GM03348 (cell line): ENCODE measurements around the gene TRPV4.
A peak's percentile ranks its signal among the peaks of the same experiment; 100 is the strongest.
"Not testable (repeated sequence)": the region's sequence is repeated elsewhere in the genome, so short reads cannot be mapped to it uniquely, and the experiment has no call there.

Experiments used
- DNase-seq: peaks from one replicate; pipeline ENCODE4 v3.0.0; 2012; ENCODE audit warnings: low spot score

Gene TRPV4

DNA sequence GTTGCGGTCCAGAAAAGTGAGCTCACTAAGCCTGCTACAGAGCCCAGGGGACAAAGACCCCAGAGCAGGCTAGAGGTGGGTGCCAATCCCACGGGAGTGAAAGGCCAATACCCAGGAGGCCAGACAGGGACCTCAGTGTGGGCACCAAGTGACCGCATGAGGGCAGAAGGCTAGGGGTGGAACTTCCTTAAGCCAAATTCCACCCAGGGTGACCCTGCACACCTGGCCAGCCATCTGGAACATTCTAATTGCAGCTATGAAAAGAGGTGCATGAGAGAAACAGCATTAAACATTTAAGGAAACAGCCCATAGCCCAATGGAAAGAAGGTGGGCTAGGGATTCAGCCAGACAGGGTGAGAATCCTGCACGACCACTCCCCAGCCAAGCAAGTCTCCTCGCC, 27.8 kb upstream of the TRPV4 start:
- DNase-seq = no peak

GRCh38 chr12:109858764-109859163, 25.6 kb upstream of the TRPV4 start:
- DNase-seq = no peak

DNA sequence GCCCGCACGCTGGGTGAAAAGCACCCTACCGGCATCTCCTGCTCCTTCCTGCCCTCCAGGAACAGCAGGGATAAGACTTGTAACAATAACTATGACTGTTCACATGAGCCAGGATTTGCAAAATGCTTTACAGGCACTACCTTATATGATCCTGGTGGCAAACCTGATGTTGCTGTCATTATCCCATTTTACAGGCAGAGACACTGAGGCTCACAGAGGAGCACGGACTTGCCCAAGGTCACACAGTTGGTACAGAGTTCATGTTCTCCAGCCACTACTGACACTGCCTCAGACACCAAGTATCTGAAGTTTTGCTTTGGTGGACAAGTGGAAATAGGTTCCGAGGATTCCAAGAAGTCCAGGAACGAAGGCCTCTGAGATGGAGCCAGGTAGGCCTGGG, 24.5 kb upstream of the TRPV4 start:
- no peak for DNase-seq

GRCh38 chr12:109855377-109855776, 22.2 kb upstream of the TRPV4 start:
- DNase-seq = no peak

- not testable (repeated sequence) for DNase-seq
These were observed 17.3 kb upstream of the TRPV4 start for GRCh38 chr12:109850518-109850917.

DNA sequence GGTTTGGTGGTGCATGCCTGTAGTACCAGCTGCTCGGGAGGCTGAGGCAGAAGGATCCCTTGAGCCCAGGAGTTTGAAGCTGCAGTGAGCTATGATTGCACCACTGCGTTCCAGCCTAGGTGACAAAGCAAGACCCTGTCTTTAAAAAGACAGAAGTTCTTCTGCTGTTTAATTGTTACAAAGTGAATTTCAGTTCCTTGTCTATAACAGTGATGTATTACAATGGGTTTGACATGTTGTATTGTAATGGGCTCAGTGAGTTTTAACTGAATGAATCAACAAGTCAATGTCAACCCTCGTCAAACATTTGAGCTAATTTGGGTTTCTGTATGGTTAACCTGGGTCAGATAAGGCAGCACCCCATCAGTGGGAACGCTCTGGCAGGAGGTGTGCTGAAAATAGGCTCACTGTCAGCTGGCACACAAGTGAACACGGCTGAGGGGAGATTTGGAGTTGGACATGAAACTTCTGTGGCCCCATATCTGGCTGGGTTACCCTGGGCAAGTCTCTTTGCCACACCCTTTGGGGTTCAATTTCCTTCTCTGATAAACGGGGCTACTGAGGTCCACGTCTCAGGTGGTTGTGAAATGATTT, 14.0 kb upstream of the TRPV4 start:
- no peak for DNase-seq

- no peak for DNase-seq
These were observed 12.6 kb upstream of the TRPV4 start for GRCh38 chr12:109845824-109846205.

- peak; percentile 97 for DNase-seq
These were observed 12.0 kb upstream of the TRPV4 start for GRCh38 chr12:109844983-109845823.

- DNase-seq = no peak
These were observed 10.9 kb upstream of the TRPV4 start for GRCh38 chr12:109844091-109844490.

- DNase-seq = no peak
These were observed 8.8 kb upstream of the TRPV4 start for GRCh38 chr12:109842021-109842420.

DNA sequence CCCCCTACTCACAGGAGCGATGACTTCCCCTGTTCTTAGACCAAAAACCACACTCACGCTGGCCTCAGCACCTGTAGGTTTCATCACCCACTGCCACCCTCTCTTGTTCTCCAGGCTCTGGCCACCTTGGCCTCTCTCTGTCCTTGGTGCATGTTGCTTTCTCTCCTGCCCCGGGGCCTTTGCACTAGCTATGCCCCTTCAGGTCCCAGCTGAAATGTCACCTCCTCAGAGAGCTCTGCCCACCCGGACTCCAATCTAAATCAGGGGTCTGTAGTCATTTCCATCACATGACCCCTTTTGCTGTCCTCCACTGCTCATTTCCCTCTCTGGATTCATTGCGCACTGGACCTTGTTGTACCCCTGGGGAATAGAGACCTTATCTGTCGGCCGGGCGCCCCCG, 8.2 kb upstream of the TRPV4 start:
- no peak for DNase-seq

- no peak for DNase-seq
These were observed 7.3 kb upstream of the TRPV4 start for GRCh38 chr12:109840305-109841074.

DNA sequence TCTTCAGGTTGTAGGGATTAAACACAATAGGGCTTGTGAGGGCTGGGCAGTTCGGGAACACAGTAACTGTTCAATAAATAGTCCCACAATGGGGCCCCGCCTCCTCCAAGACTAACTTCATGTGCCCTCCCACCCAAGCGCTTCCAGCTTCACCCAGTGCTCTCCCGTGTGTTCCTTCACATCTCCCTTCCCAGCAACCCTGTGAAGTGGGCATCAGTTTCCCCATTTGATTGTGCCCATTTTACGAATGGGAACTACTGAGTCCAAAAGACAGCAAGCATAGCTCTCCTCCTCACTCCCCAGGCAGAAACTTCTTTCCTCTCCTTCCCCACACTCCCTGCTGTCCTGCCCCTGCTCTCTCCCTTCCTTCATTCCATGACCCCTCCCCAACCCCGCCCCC, 6.2 kb upstream of the TRPV4 start:
- no peak for DNase-seq

DNA sequence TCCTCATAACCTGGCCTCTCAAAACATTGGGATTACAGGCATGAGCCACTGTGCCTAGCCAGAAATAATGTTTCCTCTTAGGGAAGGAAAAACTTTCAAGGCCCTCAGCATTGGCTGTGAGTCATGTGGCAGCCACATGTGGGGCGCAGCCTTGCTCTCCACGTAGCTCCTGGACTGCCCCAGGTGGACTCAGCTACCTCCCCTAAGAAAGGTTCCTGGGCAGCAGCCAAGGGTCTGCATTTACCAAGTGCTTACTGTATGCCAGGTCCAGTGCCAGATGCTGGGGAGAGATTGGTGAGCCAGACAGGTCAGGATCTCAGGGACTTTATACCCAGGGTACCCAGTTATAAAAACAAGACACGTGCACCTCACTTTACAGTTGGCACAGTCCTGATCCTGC, 3.7 kb upstream of the TRPV4 start:
- peak; percentile 35 for DNase-seq

GRCh38 chr12:109835827-109836226, 2.6 kb upstream of the TRPV4 start:
- DNase-seq = no peak

DNA sequence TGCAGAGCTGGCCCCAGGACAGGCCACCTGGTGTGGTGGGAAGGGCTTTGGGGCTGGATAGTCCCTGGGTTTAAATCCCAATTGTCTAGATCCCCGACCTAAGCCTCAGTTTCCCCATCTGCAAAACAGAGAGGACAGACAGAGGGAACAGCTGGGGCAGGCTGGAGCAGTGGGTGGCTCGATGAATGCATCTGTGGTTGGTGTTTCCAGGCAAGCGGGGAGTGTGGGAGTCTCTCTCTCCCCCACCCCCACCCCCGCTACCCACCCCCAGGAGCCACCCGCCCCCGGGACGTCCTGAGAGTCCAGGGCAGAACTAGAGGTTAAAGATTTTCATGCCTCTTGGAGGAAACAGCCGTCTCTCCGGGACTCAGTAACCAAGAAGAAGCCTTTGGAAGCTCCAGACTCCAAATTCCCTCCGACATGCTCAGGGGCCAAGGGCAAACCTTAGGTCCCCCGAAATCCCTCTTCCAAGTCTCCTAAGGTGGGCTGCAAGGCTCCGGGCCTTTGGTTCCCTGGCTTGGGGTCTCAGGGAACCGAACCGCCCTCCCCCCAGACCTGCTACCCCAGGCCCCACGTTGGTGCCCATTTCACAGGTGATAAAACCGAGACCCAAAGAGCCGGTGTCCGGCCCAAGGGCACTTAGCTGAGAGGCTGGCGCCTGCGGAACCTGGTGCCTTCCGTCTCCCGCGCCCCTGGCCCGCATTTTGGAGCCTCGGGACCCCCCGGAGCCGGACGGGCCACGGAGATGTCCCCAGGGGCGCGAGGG, 474 bp downstream of the TRPV4 start:
- no peak for DNase-seq

GRCh38 chr12:109831929-109832328, 1.3 kb downstream of the TRPV4 start:
- no peak for DNase-seq

DNA sequence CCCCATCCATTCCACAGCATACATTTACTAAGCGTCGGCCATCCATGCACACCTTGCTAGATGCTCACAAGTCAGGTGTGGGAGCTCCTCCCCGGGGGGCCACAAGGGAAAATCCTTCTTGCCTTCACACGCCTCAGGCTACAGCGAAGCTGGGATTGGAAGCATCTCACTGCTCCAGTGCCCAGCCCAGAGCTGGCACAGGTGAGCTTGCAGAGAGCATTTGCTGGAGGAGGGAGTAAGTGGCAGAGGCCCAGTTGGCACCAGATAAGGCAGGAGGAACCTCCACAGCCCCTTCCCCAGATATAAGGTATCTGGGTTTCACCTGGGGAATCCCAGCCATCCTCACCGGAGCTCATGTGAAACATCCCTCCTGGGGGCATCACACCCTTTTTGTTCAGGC, 1.8 kb downstream of the TRPV4 start:
- DNase-seq = no peak

GRCh38 chr12:109830718-109831117, 2.5 kb downstream of the TRPV4 start:
- DNase-seq = no peak

DNA sequence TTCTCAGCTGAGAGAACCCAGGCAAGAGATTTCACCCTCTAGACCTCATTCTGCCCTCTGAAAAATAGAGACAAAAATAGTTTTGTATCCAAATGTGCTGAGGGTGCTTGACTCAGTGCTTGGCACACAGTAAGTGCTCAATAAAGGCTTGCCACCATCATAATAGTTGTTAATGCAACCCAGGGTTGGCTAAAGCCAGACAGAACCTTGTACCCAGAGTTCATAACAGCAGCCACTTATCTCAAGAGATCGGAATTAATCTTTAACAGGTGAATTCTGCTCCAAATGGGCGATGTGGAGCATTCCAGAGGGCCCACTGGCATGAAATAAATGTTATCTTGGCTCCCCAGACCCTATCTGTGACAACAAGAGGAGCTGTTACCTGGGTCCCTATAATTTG, 2.9 kb downstream of the TRPV4 start:
- no peak for DNase-seq

- no peak for DNase-seq
These were observed 3.5 kb downstream of the TRPV4 start for GRCh38 chr12:109829667-109830066.

- DNase-seq = no peak
These were observed 4.3 kb downstream of the TRPV4 start for GRCh38 chr12:109828754-109829511.
